Measurements from ENCODE around the gene INPP4B.
"Not testable (repeated sequence)": the region's sequence is repeated elsewhere in the genome, so short reads cannot be mapped to it uniquely, and the experiment has no call there.

INPP4B gene

DNA sequence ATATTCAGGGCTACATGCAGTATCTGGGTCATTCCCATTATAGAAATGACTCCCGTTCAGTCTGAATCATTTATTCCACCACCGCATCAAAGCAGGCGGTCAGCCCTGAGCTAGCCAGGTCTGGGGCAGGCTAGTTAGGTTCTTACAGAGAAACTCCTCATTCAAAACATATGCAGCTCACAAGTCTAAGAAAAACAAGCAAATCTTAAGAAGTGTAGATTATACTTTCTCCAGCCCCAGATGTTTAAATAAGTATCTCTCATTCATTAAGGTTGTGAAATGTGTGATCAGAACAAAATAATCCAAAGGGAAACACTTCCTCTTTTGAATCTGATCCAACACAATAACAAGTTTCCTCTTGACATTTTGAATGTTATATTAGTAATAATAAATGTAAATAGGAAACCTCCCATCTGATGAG is 441.9 kb downstream of the INPP4B start:
- FAIRE-seq: no peak
- no peak for DNase-seq (ENCODE audit: insufficient read length, low spot score)
- no peak for TF ChIP-seq POLR2A (IDR thresholded peaks at IDR 0.05; ENCODE audit: low read depth, low read length)
- 0 out of 2 replicates have a peak, but pooled peaks have one; percentile 13 for TF ChIP-seq SPI1 (IDR thresholded peaks at IDR 0.05; ENCODE audit: low read depth, low read length)

DNA sequence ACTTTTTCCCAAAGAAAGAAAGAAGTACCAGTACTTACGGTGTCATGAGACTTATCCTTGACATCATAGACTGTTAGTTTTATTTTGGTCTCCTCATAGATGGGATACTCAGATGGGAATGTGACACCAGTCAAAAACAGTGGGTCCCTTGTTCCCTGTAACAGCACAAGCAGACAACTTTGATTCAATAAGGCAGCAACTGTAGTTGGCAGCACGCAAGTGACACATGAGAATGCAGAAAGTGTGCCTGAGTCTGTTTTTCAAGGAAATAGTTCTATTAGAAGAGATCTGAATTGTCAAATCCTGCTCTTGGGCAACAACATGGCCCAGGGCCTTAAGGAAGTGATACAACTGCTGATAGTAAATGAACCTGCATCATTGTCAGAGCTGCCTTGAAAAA is 443.2 kb downstream of the INPP4B start:
- no peak for TF ChIP-seq TAF1 (IDR thresholded peaks at IDR 0.05; ENCODE audit: low read depth, low read length)
- TF ChIP-seq POU2F2 (IDR thresholded peaks at IDR 0.05; ENCODE audit: low read depth, low read length): no peak
- no peak for TF ChIP-seq SPI1 (IDR thresholded peaks at IDR 0.05; ENCODE audit: low read depth, low read length)
- TF ChIP-seq POLR2A (IDR thresholded peaks at IDR 0.05; ENCODE audit: low read depth, low read length): no peak
- no peak for TF ChIP-seq POLR2AphosphoS5 (IDR thresholded peaks at IDR 0.05; ENCODE audit: low read depth, low read length)
- TF ChIP-seq PAX5 (IDR thresholded peaks at IDR 0.05; ENCODE audit: insufficient read depth, low read length, severe bottlenecking): no peak
- no peak for FAIRE-seq
- no peak for DNase-seq (ENCODE audit: insufficient read length, low spot score)

DNA sequence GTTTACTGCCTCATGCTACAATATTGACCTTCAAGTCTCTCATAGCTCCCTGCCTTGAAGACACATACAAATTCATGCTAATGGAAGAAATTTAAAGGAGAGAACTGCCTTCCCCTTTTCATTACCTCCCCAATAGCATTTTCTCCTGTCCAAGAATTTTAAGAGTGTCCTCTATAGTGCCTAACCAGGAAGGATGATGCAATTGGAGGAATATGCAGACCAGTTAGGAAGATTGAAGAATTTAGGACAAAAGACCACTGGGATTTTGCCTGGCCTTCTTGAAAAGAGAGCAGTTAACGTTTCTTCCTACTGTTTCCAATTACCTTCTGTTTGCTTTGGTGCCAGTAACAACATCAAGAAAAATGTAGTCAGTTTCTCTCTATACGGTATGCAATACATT is 443.9 kb downstream of the INPP4B start:
- TF ChIP-seq POLR2A (IDR thresholded peaks at IDR 0.05; ENCODE audit: low read depth, low read length) (no peak), TAF1 (IDR thresholded peaks at IDR 0.05; ENCODE audit: low read depth, low read length) (no peak), POLR2AphosphoS5 (IDR thresholded peaks at IDR 0.05; ENCODE audit: low read depth, low read length) (no peak), SPI1 (IDR thresholded peaks at IDR 0.05; ENCODE audit: low read depth, low read length) (no peak), POU2F2 (IDR thresholded peaks at IDR 0.05; ENCODE audit: low read depth, low read length) (no peak), PAX5 (IDR thresholded peaks at IDR 0.05; ENCODE audit: insufficient read depth, low read length, severe bottlenecking) (no peak)
- no peak for FAIRE-seq
- DNase-seq (ENCODE audit: insufficient read length, low spot score): no peak

DNA sequence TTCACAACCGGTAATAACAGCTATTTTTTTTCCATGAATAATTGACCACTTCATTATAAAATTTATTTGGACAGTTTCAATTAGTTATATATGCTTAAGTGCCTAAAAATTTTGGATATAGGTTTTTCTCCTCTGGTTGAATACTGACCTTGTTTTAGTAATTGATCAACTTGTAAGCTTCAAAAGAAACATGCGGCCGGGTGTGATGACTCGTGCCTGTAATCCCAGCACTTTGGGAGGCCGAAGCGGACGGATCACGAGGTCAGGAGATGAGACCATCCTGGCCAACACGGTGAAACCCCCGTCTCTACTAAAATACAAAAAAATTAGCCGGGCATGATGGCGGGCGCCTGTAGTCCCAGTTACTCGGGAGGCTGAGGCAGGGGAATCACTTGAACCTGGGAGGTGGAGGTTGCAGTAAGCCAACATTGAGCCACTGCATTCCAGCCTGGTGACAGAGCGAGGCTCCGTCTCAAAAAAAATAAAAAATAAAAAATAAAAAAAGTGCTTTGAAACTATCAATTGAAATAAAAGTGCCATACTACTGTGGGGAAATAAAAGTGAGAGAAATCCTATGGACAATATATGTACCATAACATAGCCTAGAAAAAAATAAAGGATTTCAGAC is 448.6 kb downstream of the INPP4B start:
- not testable (repeated sequence) for FAIRE-seq; DNase-seq (ENCODE audit: insufficient read length, low spot score)

DNA sequence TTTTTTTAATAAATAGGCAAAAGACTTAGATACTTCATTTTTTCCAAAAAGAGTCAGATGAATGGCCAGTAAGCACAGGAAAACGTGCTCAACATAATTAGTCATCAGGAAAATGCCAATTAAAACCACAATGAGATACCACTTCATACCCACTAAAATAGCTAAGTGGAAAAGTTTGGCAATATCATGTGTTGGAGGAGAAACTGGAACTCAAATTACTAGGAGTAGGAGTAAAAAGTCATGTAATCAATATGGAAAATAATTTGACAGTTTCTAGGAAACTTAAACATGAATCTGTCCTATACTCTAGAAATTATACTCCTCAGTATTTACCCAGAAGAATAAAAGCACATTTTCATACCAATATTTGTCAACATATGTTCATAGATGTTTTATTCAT is 449.8 kb downstream of the INPP4B start:
- no peak for TF ChIP-seq POU2F2 (IDR thresholded peaks at IDR 0.05; ENCODE audit: low read depth, low read length)
- TF ChIP-seq SPI1 (IDR thresholded peaks at IDR 0.05; ENCODE audit: low read depth, low read length): no peak
- TF ChIP-seq POLR2A (IDR thresholded peaks at IDR 0.05; ENCODE audit: low read depth, low read length): no peak
- no peak for TF ChIP-seq PAX5 (IDR thresholded peaks at IDR 0.05; ENCODE audit: insufficient read depth, low read length, severe bottlenecking)
- no peak for TF ChIP-seq POLR2AphosphoS5 (IDR thresholded peaks at IDR 0.05; ENCODE audit: low read depth, low read length)
- TF ChIP-seq TAF1 (IDR thresholded peaks at IDR 0.05; ENCODE audit: low read depth, low read length): no peak
- DNase-seq (ENCODE audit: insufficient read length, low spot score) (no peak), FAIRE-seq (no peak)

DNA sequence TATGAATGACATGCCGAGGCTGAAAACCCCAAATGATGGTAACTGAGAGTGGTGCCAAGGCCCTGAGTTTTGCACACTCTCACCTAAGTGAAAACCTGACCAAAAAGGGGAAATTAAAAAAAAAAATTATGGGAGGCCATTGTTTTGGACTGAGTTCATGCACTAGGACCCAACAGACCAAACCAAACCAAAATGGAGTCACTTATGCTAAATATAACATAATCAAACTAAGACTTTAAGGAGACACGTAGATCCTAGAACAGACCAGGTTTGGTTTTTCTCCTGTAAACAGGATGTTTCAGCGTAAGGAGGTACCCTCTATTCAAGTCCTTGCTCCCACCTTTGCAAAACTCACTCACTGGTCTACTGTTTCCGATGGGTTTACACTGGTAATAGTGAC is 453.0 kb downstream of the INPP4B start:
- TF ChIP-seq POLR2A (IDR thresholded peaks at IDR 0.05; ENCODE audit: low read depth, low read length): no peak
- no peak for TF ChIP-seq PAX5 (IDR thresholded peaks at IDR 0.05; ENCODE audit: insufficient read depth, low read length, severe bottlenecking)
- no peak for TF ChIP-seq POU2F2 (IDR thresholded peaks at IDR 0.05; ENCODE audit: low read depth, low read length)
- TF ChIP-seq TAF1 (IDR thresholded peaks at IDR 0.05; ENCODE audit: low read depth, low read length): no peak
- no peak for TF ChIP-seq POLR2AphosphoS5 (IDR thresholded peaks at IDR 0.05; ENCODE audit: low read depth, low read length)
- no peak for TF ChIP-seq SPI1 (IDR thresholded peaks at IDR 0.05; ENCODE audit: low read depth, low read length)
- no peak for DNase-seq (ENCODE audit: insufficient read length, low spot score)
- FAIRE-seq: no peak

DNA sequence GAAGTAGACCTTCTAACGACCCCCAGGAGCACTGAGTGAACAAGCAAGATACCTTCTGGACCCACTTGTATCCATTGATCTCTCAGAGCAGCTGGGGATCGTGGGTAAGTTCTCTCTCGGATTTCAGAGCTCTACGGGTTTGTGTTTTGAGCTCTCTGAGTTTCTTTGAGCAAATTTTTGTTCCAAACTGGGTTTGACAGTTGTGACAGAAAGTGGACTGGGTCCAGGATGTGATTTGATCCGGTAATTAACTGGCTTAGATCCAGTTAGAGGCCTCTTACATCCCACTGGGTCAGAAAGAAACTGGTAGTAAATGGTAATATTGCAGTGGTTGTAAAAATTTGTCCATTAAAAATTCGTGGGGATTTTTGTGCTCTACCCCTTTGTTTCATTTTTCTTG is 459.2 kb downstream of the INPP4B start:
- no peak for TF ChIP-seq POLR2AphosphoS5 (IDR thresholded peaks at IDR 0.05; ENCODE audit: low read depth, low read length)
- TF ChIP-seq PAX5 (IDR thresholded peaks at IDR 0.05; ENCODE audit: insufficient read depth, low read length, severe bottlenecking): no peak
- TF ChIP-seq POLR2A (IDR thresholded peaks at IDR 0.05; ENCODE audit: low read depth, low read length): no peak
- TF ChIP-seq POU2F2 (IDR thresholded peaks at IDR 0.05; ENCODE audit: low read depth, low read length): no peak
- TF ChIP-seq SPI1 (IDR thresholded peaks at IDR 0.05; ENCODE audit: low read depth, low read length): no peak
- no peak for TF ChIP-seq TAF1 (IDR thresholded peaks at IDR 0.05; ENCODE audit: low read depth, low read length)
- DNase-seq (ENCODE audit: insufficient read length, low spot score): no peak
- FAIRE-seq: no peak

DNA sequence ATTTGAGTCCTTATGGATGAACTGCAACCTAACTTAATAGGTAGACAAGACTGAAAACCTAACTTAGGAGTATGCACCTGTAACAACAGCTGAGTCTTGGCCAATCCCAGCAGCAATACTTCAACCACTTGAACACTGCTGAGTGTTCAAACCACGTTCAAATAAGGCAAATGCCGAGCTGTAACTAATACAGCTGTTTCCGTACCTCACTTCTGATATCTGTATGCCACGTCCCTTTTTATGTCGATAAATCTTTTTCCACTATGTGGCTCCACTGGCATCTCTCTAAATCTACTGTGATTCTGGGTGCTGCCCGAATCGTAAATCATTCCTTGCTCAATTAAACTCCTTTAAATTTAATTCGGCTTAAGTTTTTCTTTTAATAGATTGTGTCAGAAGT is 459.7 kb downstream of the INPP4B start:
- no peak for DNase-seq (ENCODE audit: insufficient read length, low spot score)
- FAIRE-seq: no peak
- no peak for TF ChIP-seq PAX5 (IDR thresholded peaks at IDR 0.05; ENCODE audit: insufficient read depth, low read length, severe bottlenecking)
- TF ChIP-seq TAF1 (IDR thresholded peaks at IDR 0.05; ENCODE audit: low read depth, low read length): no peak
- TF ChIP-seq SPI1 (IDR thresholded peaks at IDR 0.05; ENCODE audit: low read depth, low read length): no peak
- TF ChIP-seq POU2F2 (IDR thresholded peaks at IDR 0.05; ENCODE audit: low read depth, low read length): no peak
- no peak for TF ChIP-seq POLR2A (IDR thresholded peaks at IDR 0.05; ENCODE audit: low read depth, low read length)
- TF ChIP-seq POLR2AphosphoS5 (IDR thresholded peaks at IDR 0.05; ENCODE audit: low read depth, low read length): no peak

DNA sequence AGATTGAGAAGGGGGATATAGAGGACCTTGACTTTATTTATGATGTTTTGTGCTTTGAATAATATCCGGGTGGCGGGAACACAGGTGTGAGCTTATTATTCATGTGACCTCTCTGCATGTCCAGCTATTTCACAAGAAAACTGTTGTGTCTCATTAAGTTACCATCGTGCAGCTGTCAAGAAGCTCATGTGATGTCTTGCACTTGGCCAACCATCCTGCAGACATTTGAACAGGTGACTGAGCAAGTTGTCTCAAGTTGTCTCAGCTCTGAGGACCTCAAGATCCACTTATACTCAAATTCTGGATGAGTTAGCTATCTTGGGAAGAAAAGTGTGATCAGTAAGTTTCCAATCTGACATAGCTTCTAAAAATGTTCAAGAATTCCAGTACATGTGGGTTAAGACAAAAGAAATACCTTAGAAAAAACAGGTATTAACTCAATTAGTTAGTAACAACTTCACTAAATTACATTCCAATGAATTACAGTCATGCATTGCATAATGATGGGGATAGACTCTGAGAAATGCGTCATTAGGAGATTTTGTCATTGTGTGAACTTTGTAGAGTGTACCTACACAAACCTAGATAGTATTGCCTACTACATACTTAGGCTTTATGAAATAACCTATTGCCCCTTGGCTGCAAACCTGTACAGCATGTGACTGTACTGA is 462.2 kb downstream of the INPP4B start:
- no peak for DNase-seq (ENCODE audit: insufficient read length, low spot score)
- TF ChIP-seq POU2F2 (IDR thresholded peaks at IDR 0.05; ENCODE audit: low read depth, low read length): no peak
- no peak for TF ChIP-seq TAF1 (IDR thresholded peaks at IDR 0.05; ENCODE audit: low read depth, low read length)
- no peak for TF ChIP-seq POLR2AphosphoS5 (IDR thresholded peaks at IDR 0.05; ENCODE audit: low read depth, low read length)
- TF ChIP-seq SPI1 (IDR thresholded peaks at IDR 0.05; ENCODE audit: low read depth, low read length): no peak
- TF ChIP-seq PAX5 (IDR thresholded peaks at IDR 0.05; ENCODE audit: insufficient read depth, low read length, severe bottlenecking): no peak
- TF ChIP-seq POLR2A (IDR thresholded peaks at IDR 0.05; ENCODE audit: low read depth, low read length): no peak

DNA sequence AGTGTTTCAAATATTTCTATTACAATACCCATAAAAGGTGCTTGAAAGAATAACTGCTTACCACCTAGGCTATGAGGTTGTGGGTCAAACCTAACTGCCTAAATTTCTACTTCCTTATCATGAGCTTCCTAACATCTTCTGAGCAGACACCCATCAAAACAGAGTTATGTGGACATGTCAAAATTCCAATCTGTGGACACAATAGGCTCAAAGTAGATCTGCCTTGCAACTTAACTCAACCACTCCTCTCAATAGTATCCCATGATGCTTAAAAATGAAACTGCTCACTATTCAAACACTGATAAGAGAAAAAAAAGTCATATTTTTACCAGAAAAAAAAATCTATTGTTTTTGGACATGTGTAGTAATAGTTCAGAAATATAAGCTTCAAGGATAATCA is 462.7 kb downstream of the INPP4B start:
- no peak for DNase-seq (ENCODE audit: insufficient read length, low spot score)
- no peak for FAIRE-seq
- TF ChIP-seq POLR2AphosphoS5 (IDR thresholded peaks at IDR 0.05; ENCODE audit: low read depth, low read length) (no peak), TAF1 (IDR thresholded peaks at IDR 0.05; ENCODE audit: low read depth, low read length) (no peak), SPI1 (IDR thresholded peaks at IDR 0.05; ENCODE audit: low read depth, low read length) (no peak), POLR2A (IDR thresholded peaks at IDR 0.05; ENCODE audit: low read depth, low read length) (no peak), POU2F2 (IDR thresholded peaks at IDR 0.05; ENCODE audit: low read depth, low read length) (no peak)

More for the DNA sequence above, 462.2 kb downstream of the INPP4B start:
- no peak for FAIRE-seq

Data from GM12891 (cell line).